GM12801 (cell line): ENCODE data around the gene MRTFB.

Experiments
- TF ChIP-seq, protein P1 (sequence below): IDR thresholded peaks from one replicate; pipeline ENCODE4 v1.5.1; 2011; ENCODE audit warnings: control low read depth; ENCODE audit not compliant: insufficient read length; ENCODE audit errors: extremely low read depth

The MRTFB gene

DNA sequence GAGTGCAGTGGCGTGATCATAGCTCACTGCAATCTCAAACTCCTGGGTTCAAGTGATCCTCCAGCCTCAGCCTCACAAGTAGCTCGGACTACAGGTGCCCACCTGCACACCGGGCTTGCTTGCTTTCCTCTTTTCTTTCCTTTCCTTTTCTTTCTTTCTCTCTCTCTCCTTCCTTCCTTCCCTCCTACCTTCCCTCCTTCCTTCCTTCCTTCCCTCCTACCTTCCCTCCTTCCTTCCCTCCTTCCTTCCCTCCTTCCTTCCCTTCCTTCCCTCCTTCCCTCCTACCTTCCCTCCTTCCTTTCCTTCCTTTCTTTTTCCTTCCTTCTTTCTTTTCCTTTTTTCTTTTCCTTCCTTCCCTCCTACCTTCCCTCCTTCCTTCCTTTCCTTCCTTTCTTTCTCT is 225.5 kb downstream of the MRTFB start:
- TF ChIP-seq, protein P1, sequence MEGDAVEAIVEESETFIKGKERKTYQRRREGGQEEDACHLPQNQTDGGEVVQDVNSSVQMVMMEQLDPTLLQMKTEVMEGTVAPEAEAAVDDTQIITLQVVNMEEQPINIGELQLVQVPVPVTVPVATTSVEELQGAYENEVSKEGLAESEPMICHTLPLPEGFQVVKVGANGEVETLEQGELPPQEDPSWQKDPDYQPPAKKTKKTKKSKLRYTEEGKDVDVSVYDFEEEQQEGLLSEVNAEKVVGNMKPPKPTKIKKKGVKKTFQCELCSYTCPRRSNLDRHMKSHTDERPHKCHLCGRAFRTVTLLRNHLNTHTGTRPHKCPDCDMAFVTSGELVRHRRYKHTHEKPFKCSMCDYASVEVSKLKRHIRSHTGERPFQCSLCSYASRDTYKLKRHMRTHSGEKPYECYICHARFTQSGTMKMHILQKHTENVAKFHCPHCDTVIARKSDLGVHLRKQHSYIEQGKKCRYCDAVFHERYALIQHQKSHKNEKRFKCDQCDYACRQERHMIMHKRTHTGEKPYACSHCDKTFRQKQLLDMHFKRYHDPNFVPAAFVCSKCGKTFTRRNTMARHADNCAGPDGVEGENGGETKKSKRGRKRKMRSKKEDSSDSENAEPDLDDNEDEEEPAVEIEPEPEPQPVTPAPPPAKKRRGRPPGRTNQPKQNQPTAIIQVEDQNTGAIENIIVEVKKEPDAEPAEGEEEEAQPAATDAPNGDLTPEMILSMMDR = no peak

- TF ChIP-seq, protein P1 = no peak
Measured at GRCh38 chr16:14298374-14299122, 227.4 kb downstream of the MRTFB start.

DNA sequence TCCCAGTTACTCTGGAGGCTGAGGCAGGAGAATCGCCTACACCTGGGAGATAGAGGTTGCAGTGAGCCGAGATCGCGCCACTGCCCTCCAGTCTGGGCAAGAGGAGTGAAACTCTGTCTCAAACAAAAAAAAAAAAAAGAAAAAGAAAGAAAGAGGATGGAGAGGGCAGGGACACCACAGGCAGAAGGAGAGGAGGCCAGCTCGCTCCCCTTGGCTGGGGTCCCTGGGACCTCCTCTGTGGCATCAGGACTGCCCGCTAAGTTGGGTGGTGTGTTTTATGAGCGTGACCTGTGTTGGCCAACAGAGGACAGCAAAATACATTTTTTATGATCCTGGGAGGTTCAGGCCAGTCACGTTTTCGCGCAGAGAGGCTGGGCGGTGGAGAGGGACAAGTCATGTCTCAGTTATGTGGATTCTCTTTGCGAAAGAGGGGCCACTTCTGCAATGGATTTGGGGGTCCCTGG is 229.6 kb downstream of the MRTFB start:
- TF ChIP-seq, protein P1 = no peak

DNA sequence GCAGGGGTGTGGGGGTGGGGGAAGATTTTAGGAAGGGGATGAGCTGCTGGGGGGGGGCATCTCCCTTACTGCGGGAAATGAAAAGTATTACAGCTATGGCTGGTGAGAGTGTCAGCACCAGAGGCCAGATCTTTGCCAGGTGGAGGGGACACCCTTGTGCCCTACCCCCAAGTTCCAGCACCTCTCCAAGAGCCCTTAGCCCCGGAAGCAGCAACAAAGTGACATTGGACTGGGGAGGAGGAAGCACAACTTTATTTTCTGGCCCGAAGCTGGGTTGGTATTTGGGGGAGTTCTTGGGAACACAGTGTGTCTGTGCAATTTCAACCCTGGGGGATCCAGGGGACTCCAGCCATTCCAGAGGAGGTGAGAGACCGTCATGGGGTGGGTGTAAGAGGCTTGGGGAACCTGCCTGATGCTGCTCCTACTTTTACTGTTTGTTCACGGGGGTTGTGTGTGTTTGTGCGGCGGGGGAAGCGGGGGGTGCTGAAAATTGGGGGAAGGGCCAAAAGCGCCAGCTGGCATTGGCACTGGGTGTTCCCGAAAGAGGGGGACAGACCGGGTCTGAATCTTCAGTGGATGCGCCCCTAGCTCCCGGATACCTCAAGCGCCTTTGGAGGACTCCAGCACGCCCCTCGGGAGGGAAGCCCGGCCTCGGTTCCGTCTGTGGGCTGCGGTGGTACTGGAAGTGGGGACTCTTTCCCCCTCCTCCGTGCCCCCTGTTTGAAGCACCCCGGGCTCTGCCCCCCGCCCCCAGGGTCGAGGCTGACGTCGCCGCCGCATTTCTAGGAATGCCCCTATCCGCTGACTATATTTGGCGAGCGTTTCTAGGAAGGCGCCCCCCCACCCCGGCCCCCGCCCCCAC is 230.3 kb downstream of the MRTFB start:
- TF ChIP-seq, protein P1 = no peak

GRCh38 chr16:14302031-14302398 is 230.9 kb downstream of the MRTFB start:
- TF ChIP-seq, protein P1 = no peak

- TF ChIP-seq, protein P1 = no peak
Measured at GRCh38 chr16:14302399-14303181, 231.5 kb downstream of the MRTFB start.

- TF ChIP-seq, protein P1 = no peak
Measured at GRCh38 chr16:14303182-14303618, 232.1 kb downstream of the MRTFB start.
